ENCODE results near the gene IL32.

The IL32 gene

DNA sequence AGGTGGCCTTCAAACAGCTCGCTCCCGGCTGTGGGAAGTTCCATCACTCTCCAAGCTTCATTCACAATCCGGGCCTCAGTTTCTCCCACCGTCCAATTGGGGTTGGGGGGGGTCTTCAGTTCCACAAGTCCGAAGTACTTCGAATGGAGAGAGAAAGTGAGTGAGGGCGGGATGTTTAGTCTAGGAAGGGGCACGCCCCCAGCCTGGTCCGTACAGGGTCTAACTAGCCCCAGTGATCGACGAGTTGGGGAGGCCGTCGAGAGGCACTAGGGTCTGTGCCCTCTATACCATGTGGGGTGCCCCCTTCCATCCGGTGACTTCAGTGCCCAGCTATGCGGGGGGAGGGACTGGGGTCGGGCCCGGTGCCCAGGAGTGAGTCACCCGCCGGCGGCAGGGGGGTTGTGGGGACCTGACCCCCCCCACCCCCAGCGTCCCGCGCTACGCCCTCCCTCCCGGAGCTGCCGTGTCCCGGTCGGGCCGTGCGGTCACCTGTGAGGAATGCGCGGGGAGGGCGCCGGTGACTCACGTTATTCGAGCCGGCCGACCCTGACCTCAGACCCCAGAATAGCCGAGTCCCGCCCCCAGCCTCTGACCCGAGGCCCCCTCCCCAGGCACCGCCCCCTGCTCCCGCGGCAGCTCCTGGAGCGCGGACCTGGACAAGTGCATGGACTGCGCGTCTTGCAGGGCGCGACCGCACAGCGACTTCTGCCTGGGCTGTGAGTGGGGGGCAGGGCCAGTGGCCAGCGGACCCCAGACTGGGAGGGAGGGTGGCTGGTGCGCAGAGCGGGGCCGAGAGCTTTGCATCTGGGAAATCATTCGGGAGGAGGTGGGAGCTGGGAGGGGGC, 44.6 kb upstream of the IL32 start:
- FAIRE-seq, result no peak
- no peak for DNase-seq (ENCODE audit: insufficient read length, low spot score)
- TF ChIP-seq, protein P1, sequence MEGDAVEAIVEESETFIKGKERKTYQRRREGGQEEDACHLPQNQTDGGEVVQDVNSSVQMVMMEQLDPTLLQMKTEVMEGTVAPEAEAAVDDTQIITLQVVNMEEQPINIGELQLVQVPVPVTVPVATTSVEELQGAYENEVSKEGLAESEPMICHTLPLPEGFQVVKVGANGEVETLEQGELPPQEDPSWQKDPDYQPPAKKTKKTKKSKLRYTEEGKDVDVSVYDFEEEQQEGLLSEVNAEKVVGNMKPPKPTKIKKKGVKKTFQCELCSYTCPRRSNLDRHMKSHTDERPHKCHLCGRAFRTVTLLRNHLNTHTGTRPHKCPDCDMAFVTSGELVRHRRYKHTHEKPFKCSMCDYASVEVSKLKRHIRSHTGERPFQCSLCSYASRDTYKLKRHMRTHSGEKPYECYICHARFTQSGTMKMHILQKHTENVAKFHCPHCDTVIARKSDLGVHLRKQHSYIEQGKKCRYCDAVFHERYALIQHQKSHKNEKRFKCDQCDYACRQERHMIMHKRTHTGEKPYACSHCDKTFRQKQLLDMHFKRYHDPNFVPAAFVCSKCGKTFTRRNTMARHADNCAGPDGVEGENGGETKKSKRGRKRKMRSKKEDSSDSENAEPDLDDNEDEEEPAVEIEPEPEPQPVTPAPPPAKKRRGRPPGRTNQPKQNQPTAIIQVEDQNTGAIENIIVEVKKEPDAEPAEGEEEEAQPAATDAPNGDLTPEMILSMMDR (IDR thresholded peaks at IDR 0.05; ENCODE audit: insufficient read depth, missing control alignments), result no peak

DNA sequence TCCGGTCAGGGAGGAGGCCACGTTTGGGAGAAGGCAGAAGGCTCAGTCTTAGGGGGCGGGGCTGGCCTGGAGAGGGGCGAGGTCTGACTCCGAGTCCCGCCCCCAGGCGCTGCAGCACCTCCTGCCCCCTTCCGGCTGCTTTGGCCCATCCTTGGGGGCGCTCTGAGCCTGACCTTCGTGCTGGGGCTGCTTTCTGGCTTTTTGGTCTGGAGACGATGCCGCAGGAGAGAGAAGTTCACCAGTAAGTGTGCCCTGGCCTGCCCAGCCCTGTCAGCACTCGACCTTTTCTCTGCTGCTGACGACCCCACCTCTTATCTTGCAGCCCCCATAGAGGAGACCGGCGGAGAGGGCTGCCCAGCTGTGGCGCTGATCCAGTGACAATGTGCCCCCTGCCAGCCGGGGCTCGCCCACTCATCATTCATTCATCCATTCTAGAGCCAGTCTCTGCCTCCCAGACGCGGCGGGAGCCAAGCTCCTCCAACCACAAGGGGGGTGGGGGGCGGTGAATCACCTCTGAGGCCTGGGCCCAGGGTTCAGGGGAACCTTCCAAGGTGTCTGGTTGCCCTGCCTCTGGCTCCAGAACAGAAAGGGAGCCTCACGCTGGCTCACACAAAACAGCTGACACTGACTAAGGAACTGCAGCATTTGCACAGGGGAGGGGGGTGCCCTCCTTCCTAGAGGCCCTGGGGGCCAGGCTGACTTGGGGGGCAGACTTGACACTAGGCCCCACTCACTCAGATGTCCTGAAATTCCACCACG, 43.8 kb upstream of the IL32 start:
- TF ChIP-seq, protein P1 (IDR thresholded peaks at IDR 0.05; ENCODE audit: insufficient read depth, missing control alignments), result peak; percentile 30
- FAIRE-seq, result no peak
- no peak for DNase-seq (ENCODE audit: insufficient read length, low spot score)

DNA sequence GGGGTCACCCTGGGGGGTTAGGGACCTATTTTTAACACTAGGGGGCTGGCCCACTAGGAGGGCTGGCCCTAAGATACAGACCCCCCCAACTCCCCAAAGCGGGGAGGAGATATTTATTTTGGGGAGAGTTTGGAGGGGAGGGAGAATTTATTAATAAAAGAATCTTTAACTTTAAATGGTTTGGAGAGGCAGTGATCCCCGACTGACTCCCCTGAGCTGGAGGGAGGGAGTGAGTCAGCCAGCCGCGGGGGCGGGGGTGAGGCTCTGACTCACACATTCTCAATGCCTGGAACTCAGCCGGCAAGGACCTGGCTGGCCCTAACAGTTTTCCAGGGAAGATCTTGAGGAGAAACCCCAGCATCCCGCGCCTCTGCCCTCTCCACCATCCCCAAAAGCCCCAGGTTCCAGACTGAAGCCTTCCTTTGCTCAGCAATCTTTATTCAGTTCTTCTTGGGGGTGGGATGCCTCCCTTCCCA, 43.2 kb upstream of the IL32 start:
- TF ChIP-seq, protein P1 (IDR thresholded peaks at IDR 0.05; ENCODE audit: insufficient read depth, missing control alignments), result no peak
- FAIRE-seq (no peak), DNase-seq (ENCODE audit: insufficient read length, low spot score) (no peak)

DNA sequence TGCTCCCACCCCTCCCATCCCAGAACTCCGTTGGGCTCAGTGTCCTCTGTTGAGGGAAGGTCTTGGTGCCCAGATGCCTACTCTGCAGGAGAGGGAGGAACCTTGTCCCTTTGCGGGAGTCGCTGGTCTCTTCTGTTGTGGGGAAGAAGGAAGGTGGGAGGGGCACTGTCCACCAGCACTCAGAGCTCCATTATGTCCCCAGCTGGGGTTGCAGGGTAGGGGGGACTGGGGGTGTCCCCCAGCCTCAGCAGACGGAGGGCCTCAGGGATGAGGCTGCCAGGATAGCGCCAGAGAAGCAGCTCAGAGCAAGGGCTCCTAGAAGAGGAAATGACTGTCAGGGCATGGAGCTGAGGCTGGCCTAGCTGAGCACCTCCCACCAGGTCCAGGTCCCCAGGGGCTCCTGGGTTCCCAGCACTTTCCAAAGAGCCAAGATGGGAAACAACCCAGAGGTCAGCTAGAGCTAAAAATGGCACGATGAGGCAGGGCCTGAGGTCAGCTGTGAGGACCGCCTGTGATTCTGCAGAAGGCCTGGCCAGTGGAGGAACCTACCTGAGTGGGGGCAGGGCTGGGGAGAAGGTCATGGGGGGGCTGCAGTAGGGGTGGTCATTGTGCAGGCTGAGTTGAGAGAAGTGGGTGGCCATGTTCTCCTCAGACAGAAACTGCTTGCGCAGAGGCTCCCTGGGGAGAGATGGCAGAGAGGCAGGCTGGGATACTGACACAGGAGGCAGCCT, 42.6 kb upstream of the IL32 start:
- TF ChIP-seq, protein P1 (IDR thresholded peaks at IDR 0.05; ENCODE audit: insufficient read depth, missing control alignments), result no peak
- DNase-seq (ENCODE audit: insufficient read length, low spot score) (no peak), FAIRE-seq (no peak)

DNA sequence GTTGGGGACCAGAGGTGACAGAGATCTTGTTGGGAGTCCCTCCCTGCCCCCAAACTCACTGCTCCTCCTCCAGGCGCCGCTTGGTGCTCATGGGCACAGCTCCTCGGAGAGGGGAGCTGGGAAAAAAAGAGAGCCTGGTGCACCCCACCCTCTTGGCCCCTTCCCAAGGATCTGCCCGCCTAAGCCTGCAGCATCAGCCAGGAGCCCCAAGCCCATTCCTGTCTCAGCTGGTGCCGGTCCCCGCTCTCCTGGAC, 42.1 kb upstream of the IL32 start:
- TF ChIP-seq, protein P1 (IDR thresholded peaks at IDR 0.05; ENCODE audit: insufficient read depth, missing control alignments), result no peak
- FAIRE-seq, result no peak
- DNase-seq (ENCODE audit: insufficient read length, low spot score), result no peak

DNA sequence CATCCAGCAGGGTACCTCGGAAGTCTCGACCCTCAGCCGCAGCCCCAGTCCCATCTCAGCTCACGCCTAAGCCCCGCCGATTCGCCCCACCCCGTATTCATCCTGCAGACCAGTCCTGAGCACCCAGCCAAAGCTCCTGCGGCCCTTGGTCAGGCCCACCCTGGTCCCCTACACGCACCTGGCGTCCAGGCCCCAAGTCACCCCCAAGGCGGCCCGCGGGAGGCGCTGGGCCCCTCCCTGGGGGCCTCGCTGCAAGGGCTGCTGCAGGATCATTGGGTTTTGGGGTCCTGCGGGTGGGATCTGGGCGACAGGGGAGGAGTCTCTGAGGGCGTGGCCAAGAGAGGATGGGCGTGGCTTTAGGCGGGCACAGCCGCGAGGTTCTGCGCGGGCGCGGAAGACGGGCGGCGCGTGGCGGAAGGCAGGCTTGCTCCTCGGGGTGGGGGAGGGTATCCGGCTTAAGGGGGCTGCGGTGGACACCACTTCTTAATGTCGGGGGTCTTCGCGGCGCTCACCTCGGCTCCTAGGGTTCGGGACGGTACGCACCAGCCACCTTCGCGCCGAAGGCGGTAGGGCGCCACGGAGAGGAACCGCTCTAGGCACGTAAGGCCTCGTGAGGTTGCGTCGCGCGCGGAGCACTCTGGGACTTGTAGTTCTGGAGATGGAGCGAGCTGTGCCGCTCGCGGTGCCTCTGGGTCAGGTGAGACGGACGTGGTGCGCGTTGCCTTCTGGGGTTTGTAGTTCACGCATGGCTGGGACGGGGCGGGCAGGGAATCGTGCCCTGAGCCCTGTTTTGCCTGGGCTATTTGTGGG, 41.6 kb upstream of the IL32 start, which contains the start of the genes HCFC1R1 and THOC6:
Gene HCFC1R1 (minus strand): TSS at position 274 of the 810 bp plus-strand sequence. CDS start 1 bp downstream, at position 273.
Gene THOC6 (plus strand): TSS at position 367 of the 810 bp plus-strand sequence. CDS start 292 bp downstream, at position 659.
- FAIRE-seq (no peak), DNase-seq (ENCODE audit: insufficient read length, low spot score) (peak; percentile 94)
- TF ChIP-seq, protein P1 (IDR thresholded peaks at IDR 0.05; ENCODE audit: insufficient read depth, missing control alignments), result no peak
